Measurements from ENCODE around the gene ROBO2. TPM values are rescaled to one million over a fixed set of nuclear protein-coding genes. Genes with fewer than 3 reads are reported as not detected.

The ROBO2 gene
- total RNA-seq, 1 donor from 2014 or later, result 22.7 TPM

- Mint-ChIP-seq H3K4me3 (no peak overlapping the region), H3K36me3 (peaks cover 4% of the 10 kb centered on the region), H3K27me3 (no peaks in the 10 kb centered on the region), H3K9me3 (peaks cover 11% of the 10 kb centered on the region), H3K27ac (no peak overlapping the region), H3K4me1 (ENCODE audit: unreplicated experiment) (peaks cover 13% of the 10 kb centered on the region)
- TF ChIP-seq, protein P1, sequence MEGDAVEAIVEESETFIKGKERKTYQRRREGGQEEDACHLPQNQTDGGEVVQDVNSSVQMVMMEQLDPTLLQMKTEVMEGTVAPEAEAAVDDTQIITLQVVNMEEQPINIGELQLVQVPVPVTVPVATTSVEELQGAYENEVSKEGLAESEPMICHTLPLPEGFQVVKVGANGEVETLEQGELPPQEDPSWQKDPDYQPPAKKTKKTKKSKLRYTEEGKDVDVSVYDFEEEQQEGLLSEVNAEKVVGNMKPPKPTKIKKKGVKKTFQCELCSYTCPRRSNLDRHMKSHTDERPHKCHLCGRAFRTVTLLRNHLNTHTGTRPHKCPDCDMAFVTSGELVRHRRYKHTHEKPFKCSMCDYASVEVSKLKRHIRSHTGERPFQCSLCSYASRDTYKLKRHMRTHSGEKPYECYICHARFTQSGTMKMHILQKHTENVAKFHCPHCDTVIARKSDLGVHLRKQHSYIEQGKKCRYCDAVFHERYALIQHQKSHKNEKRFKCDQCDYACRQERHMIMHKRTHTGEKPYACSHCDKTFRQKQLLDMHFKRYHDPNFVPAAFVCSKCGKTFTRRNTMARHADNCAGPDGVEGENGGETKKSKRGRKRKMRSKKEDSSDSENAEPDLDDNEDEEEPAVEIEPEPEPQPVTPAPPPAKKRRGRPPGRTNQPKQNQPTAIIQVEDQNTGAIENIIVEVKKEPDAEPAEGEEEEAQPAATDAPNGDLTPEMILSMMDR (conservative IDR thresholded peaks at IDR 0.05), result no peak
- DNase-seq (ENCODE audit: extremely low spot score, unreplicated experiment), result no peak
These were observed 496.3 kb downstream of the ROBO2 start for GRCh38 chr3:77536038-77536775.

DNA sequence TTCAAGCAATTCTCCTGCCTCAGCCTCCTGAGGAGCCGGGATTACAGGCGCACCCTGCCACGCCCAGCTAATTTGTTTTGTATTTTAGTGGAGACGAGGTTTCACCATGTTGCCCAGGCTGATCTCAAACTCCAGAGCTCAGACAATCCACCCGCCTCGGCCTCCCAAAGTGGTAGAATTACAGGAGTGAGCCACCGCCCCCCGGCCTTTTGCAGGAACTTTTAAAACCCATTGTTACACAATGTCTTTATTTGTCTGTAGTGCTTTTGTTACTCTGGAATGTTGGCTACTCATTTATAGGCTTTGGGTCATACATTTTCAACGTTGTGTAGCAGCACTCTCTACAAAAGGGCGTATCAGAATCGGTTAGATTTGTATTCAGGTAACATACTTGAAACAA lies 499.1 kb downstream of the ROBO2 start:
- no peak for DNase-seq (ENCODE audit: extremely low spot score, unreplicated experiment)
- no peak overlapping the region for H3K27ac Mint-ChIP-seq
- peaks cover 4% of the 10 kb centered on the region for H3K36me3 Mint-ChIP-seq
- no peak overlapping the region for H3K4me3 Mint-ChIP-seq
- peaks cover 7% of the 10 kb centered on the region for H3K4me1 Mint-ChIP-seq (ENCODE audit: unreplicated experiment)
- no peaks in the 10 kb centered on the region for H3K27me3 Mint-ChIP-seq
- TF ChIP-seq, protein P1 (conservative IDR thresholded peaks at IDR 0.05), result no peak
- peaks cover 6% of the 10 kb centered on the region for H3K9me3 Mint-ChIP-seq

DNA sequence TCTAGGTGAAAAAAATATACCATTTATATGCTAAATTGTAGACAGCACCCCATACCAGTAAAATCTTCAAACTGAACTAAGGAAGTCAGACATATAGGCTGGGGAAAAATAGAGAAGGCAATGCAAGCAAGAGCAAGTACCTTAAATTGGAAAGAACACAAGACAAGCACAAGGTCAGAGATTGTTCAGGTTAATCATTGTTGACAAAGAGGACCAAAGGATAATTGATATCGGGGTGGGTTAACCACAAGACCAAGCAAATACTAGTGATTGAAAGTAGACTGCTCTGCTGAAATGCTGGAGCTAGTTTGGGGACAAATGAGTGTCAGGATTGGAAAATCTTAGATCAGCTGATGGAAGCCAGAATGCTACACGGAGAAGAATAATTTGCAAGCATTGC lies 499.8 kb downstream of the ROBO2 start:
- TF ChIP-seq, protein P1 (conservative IDR thresholded peaks at IDR 0.05), result no peak
- Mint-ChIP-seq H3K36me3 (peaks cover 4% of the 10 kb centered on the region), H3K9me3 (peaks cover 6% of the 10 kb centered on the region), H3K27ac (no peak overlapping the region), H3K27me3 (no peaks in the 10 kb centered on the region), H3K4me3 (no peak overlapping the region), H3K4me1 (ENCODE audit: unreplicated experiment) (peaks cover 7% of the 10 kb centered on the region)
- DNase-seq (ENCODE audit: extremely low spot score, unreplicated experiment), result no peak

- no peak for DNase-seq (ENCODE audit: extremely low spot score, unreplicated experiment)
- TF ChIP-seq, protein P1 (conservative IDR thresholded peaks at IDR 0.05), result no peak
- Mint-ChIP-seq H3K27me3 (no peaks in the 10 kb centered on the region), H3K27ac (no peak overlapping the region), H3K36me3 (peaks cover 4% of the 10 kb centered on the region), H3K9me3 (peaks cover 6% of the 10 kb centered on the region), H3K4me1 (ENCODE audit: unreplicated experiment) (peaks cover 5% of the 10 kb centered on the region), H3K4me3 (no peak overlapping the region)
These were observed 501.5 kb downstream of the ROBO2 start for GRCh38 chr3:77541203-77541922.

- Mint-ChIP-seq H3K36me3 (peaks cover 3% of the 10 kb centered on the region), H3K27me3 (no peaks in the 10 kb centered on the region), H3K27ac (no peak overlapping the region), H3K4me3 (no peak overlapping the region), H3K9me3 (no peaks in the 10 kb centered on the region), H3K4me1 (ENCODE audit: unreplicated experiment) (peaks cover 1% of the 10 kb centered on the region)
- TF ChIP-seq, protein P1 (conservative IDR thresholded peaks at IDR 0.05), result no peak
- DNase-seq (ENCODE audit: extremely low spot score, unreplicated experiment), result no peak
These were observed 506.3 kb downstream of the ROBO2 start for GRCh38 chr3:77546246-77546645.

Data from type B pancreatic cell (in vitro differentiated cells).